ENCODE results near the gene MKRN3. TPM values are rescaled to one million over a fixed set of nuclear protein-coding genes. Genes with fewer than 3 reads are reported as not detected.

The MKRN3 gene
- polyA plus RNA-seq, 1 of the 3 experiments (the other 2 are of a cell fraction) = 4.7 TPM

DNA sequence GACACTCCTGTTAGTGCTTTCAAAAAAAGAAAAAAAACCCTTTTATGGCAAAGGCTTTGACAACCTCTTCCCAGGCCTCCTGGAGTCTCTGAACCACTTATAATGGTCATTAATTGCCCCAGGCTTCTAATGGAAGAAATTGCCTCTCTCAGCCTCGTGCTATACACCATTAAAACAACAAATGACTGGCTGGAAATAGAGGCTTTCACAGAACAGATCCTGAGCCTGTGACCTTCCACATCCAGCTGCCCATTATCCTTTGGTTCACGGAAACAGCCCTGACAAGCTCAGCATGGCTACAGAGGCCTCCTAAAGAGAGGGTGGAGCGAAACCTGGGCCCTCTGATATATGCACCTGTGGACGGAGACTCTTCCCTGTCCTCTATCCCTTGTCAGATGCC lies 26.8 kb upstream of the MKRN3 start:
- H4K20me1 ChIP-seq (ENCODE audit: insufficient read depth) = no peaks in the 10 kb centered on the region
- H3K9me2 ChIP-seq = no peaks in the 10 kb centered on the region
- H3K27me3 ChIP-seq (ENCODE audit: insufficient read depth) = no peaks in the 10 kb centered on the region
- H3K27ac ChIP-seq (ENCODE audit: low read depth in 2 of 2, low read length in 1 of 2) = no peak overlapping the region
- no peak overlapping the region for H3K9ac ChIP-seq
- no peak overlapping the region for H2AFZ ChIP-seq (ENCODE audit: low read depth)
- 13% methylated on average over 4 of the region's 4 CpGs for WGBS (ENCODE audit: low lambda C conversion rate)
- H3K4me3 ChIP-seq (ENCODE audit: low read depth in 2 of 2, low read length in 1 of 2) = no peak overlapping the region
- TF ChIP-seq TEAD4 (IDR thresholded peaks at IDR 0.05; ENCODE audit: borderline replicate concordance, insufficient read depth) (no peak), JUND (IDR thresholded peaks at IDR 0.05) (no peak), FOSL2 (IDR thresholded peaks at IDR 0.05; ENCODE audit: borderline replicate concordance, low read depth) (no peak), CHD2 (IDR thresholded peaks at IDR 0.05; ENCODE audit: low read length, partially characterized antibody) (no peak), GATA2 (CRISPR knock-in tag; IDR thresholded peaks at IDR 0.05) (no peak), TCF12 (IDR thresholded peaks at IDR 0.05) (no peak), SIN3A (IDR thresholded peaks at IDR 0.05; ENCODE audit: borderline replicate concordance, low read depth, low read length) (no peak), MEF2A (IDR thresholded peaks at IDR 0.05; ENCODE audit: borderline replicate concordance, low read depth) (no peak), YY1 (IDR thresholded peaks at IDR 0.05; ENCODE audit: low read depth) (no peak), SMC3 (IDR thresholded peaks at IDR 0.05; ENCODE audit: low read depth, low read length) (no peak), EP300 (IDR thresholded peaks at IDR 0.05; ENCODE audit: borderline replicate concordance in 1 of 2, low read depth in 1 of 2, low read length in 1 of 2) (no peak), MXI1 (IDR thresholded peaks at IDR 0.05; ENCODE audit: low read depth, low read length) (no peak), FOXM1 (IDR thresholded peaks at IDR 0.05; ENCODE audit: low read depth) (no peak), TAF1 (IDR thresholded peaks at IDR 0.05; ENCODE audit: borderline replicate concordance, low read depth, low read length) (no peak), GABPA (IDR thresholded peaks at IDR 0.05; ENCODE audit: low read depth) (no peak)
- TF ChIP-seq, protein P1, sequence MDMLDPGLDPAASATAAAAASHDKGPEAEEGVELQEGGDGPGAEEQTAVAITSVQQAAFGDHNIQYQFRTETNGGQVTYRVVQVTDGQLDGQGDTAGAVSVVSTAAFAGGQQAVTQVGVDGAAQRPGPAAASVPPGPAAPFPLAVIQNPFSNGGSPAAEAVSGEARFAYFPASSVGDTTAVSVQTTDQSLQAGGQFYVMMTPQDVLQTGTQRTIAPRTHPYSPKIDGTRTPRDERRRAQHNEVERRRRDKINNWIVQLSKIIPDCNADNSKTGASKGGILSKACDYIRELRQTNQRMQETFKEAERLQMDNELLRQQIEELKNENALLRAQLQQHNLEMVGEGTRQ (IDR thresholded peaks at IDR 0.05; ENCODE audit: borderline replicate concordance, low read depth, low read length) = no peak
- TF ChIP-seq, protein P2, sequence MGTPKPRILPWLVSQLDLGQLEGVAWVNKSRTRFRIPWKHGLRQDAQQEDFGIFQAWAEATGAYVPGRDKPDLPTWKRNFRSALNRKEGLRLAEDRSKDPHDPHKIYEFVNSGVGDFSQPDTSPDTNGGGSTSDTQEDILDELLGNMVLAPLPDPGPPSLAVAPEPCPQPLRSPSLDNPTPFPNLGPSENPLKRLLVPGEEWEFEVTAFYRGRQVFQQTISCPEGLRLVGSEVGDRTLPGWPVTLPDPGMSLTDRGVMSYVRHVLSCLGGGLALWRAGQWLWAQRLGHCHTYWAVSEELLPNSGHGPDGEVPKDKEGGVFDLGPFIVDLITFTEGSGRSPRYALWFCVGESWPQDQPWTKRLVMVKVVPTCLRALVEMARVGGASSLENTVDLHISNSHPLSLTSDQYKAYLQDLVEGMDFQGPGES (IDR thresholded peaks at IDR 0.05; ENCODE audit: low read depth, low read length) = no peak
- TF ChIP-seq, protein P3, sequence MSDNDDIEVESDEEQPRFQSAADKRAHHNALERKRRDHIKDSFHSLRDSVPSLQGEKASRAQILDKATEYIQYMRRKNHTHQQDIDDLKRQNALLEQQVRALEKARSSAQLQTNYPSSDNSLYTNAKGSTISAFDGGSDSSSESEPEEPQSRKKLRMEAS (IDR thresholded peaks at IDR 0.05; ENCODE audit: low read depth) = no peak
- TF ChIP-seq, protein P4, sequence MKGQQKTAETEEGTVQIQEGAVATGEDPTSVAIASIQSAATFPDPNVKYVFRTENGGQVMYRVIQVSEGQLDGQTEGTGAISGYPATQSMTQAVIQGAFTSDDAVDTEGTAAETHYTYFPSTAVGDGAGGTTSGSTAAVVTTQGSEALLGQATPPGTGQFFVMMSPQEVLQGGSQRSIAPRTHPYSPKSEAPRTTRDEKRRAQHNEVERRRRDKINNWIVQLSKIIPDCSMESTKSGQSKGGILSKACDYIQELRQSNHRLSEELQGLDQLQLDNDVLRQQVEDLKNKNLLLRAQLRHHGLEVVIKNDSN (IDR thresholded peaks at IDR 0.05; ENCODE audit: borderline replicate concordance, low read depth) = no peak
- TF ChIP-seq, protein P5, sequence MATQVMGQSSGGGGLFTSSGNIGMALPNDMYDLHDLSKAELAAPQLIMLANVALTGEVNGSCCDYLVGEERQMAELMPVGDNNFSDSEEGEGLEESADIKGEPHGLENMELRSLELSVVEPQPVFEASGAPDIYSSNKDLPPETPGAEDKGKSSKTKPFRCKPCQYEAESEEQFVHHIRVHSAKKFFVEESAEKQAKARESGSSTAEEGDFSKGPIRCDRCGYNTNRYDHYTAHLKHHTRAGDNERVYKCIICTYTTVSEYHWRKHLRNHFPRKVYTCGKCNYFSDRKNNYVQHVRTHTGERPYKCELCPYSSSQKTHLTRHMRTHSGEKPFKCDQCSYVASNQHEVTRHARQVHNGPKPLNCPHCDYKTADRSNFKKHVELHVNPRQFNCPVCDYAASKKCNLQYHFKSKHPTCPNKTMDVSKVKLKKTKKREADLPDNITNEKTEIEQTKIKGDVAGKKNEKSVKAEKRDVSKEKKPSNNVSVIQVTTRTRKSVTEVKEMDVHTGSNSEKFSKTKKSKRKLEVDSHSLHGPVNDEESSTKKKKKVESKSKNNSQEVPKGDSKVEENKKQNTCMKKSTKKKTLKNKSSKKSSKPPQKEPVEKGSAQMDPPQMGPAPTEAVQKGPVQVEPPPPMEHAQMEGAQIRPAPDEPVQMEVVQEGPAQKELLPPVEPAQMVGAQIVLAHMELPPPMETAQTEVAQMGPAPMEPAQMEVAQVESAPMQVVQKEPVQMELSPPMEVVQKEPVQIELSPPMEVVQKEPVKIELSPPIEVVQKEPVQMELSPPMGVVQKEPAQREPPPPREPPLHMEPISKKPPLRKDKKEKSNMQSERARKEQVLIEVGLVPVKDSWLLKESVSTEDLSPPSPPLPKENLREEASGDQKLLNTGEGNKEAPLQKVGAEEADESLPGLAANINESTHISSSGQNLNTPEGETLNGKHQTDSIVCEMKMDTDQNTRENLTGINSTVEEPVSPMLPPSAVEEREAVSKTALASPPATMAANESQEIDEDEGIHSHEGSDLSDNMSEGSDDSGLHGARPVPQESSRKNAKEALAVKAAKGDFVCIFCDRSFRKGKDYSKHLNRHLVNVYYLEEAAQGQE (IDR thresholded peaks at IDR 0.05; ENCODE audit: low read depth, low read length) = no peak
- no peak for DNase-seq
- no peaks in the 10 kb centered on the region for H3F3A ChIP-seq (replicated peaks; ENCODE audit: insufficient read depth)
- ChIA-PET CTCF (interaction anchor here (1.2 kb wide), 1 partner anchor 41 kb away, joined by 3 read pairs; no protein-coding TSS in a partner anchor), POLR2A (no interaction called here)
- no peaks in the 10 kb centered on the region for H3K36me3 ChIP-seq (replicated peaks in 1 of 2; ENCODE audit: control insufficient read depth in 1 of 2, insufficient read depth in 2 of 2, low read length in 1 of 2)
- no peak overlapping the region for H3K4me2 ChIP-seq
- H3K9me3 ChIP-seq = no peaks in the 10 kb centered on the region
- no peaks in the 10 kb centered on the region for H3K4me1 ChIP-seq (ENCODE audit: control insufficient read depth in 1 of 2, insufficient read depth in 2 of 2, low read depth in 1 of 2, low read length in 1 of 2)
- H3K79me2 ChIP-seq (ENCODE audit: insufficient read depth) = no peaks in the 10 kb centered on the region
